GM11168 (cell line): ENCODE data around the gene TROAP.
"Not testable (repeated sequence)": the region's sequence is repeated elsewhere in the genome, so short reads cannot be mapped to it uniquely, and the experiment has no call there.

Source experiments
- in situ Hi-C: fragments of 300-500 bp; cut with MboI; formaldehyde crosslinking; loops from one replicate; pipeline ENCODE4 v1.12.0; 2022; ENCODE audit warnings: low sequenced_read_pairs; ENCODE audit not compliant: unreplicated experiment

The TROAP gene, protein sequence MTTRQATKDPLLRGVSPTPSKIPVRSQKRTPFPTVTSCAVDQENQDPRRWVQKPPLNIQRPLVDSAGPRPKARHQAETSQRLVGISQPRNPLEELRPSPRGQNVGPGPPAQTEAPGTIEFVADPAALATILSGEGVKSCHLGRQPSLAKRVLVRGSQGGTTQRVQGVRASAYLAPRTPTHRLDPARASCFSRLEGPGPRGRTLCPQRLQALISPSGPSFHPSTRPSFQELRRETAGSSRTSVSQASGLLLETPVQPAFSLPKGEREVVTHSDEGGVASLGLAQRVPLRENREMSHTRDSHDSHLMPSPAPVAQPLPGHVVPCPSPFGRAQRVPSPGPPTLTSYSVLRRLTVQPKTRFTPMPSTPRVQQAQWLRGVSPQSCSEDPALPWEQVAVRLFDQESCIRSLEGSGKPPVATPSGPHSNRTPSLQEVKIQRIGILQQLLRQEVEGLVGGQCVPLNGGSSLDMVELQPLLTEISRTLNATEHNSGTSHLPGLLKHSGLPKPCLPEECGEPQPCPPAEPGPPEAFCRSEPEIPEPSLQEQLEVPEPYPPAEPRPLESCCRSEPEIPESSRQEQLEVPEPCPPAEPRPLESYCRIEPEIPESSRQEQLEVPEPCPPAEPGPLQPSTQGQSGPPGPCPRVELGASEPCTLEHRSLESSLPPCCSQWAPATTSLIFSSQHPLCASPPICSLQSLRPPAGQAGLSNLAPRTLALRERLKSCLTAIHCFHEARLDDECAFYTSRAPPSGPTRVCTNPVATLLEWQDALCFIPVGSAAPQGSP

DNA sequence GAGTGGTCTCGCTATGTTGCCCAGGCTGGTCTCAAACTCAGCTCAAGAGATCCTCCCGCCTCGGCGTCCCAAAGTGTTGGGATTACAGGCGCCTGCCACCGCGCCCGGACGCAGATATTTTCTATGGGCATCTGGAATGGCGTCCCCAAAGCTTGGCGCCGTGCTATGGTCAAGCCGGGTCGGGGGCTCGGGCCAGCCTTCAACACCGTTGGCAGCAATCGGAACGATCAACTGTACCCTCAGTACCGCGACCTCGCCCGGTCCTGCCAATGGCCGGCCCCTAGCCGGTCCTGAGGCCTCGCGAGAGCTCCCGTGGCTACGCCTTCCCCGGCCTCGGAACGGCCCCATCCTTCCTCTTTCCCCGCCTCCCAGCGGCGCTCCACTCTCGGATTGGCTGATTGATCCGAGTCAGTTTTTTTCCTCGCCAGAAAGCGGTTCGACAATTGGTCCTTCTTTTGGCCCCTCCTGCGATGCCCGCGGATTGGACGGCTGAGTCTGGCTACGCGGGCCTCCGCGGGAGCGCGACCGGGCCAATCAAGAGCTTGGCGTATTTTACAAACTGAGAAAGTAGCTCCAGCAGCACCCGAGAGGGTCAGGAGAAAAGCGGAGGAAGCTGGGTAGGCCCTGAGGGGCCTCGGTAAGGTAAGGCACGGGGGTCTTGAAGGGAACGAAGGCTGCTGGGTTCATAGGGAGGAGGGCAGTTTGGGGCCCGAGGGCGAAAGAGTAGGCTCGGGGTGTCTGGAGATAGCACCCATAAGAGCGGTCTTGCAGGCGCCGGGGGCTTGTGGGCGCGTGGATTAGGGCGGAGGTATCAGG, at the start of gene TROAP:
TSS of gene TROAP (plus strand) at position 548 of the 816 bp plus-strand sequence. CDS start 354 bp downstream, outside the sequence.
- in situ Hi-C loops: no loop called here

DNA sequence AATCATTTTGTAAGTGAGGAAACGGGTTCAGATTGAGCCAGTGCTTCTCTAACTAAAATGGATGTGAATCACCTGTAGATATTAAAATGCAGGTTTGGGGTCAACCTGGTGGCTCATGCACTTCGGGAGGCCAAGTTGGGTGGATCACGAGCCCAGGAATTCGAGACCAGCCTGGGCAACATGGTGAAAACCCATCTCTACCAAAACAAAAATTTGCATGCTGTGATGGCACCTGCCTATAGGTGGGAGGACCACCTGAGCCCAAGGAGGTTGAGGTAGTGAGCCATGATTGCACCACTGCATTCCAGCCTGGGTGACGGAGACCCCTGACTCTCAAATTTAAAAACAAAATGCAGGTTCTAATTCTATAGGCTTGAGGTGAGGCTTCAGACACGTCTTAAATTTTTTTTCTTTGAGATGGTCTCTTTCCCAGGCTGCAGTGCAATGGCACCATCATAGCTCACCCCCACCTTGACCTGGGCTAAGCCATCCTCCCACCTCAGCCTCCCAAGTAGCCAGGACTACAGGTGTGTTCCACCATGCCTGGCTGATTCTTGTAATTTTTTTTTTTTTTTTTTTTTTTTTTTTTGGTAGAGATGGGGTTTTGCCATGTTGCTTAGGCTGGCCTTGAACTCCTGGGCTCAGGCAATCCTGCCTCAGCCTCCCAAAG, 49.2 kb upstream of the TROAP start:
- in situ Hi-C loops: no loop called here

DNA sequence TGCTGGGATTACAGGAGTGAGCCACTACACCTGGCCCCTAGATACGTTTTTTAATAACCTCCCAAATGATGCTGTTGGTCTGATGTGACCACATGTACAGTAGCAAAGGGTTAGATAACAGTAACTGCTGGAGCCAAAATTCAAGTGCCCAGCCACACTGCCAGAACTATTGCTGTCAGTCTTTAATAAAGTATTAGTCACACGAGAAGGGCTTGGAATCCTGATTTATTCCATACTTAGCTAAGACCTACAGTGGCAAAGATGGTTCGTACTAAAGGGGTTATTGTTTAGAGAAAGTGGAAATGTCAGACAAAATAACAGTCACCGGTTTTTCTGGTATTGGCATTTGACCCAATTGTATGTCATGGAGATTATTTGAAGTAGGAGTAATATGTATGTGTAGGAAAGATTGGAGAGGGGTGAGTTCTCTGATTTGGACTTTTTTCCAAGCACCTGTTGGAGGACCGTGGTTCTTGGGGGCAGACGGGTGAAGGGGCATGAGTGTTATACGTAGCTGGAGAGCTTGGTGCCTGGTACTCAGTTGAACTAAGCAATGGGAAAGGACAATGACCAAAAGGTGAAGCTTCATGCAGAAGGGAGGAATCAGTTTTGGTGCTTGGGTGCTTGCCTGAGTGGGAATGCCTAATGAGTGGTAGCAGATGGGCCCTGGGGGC, 48.5 kb upstream of the TROAP start:
- in situ Hi-C loops: no loop called here

DNA sequence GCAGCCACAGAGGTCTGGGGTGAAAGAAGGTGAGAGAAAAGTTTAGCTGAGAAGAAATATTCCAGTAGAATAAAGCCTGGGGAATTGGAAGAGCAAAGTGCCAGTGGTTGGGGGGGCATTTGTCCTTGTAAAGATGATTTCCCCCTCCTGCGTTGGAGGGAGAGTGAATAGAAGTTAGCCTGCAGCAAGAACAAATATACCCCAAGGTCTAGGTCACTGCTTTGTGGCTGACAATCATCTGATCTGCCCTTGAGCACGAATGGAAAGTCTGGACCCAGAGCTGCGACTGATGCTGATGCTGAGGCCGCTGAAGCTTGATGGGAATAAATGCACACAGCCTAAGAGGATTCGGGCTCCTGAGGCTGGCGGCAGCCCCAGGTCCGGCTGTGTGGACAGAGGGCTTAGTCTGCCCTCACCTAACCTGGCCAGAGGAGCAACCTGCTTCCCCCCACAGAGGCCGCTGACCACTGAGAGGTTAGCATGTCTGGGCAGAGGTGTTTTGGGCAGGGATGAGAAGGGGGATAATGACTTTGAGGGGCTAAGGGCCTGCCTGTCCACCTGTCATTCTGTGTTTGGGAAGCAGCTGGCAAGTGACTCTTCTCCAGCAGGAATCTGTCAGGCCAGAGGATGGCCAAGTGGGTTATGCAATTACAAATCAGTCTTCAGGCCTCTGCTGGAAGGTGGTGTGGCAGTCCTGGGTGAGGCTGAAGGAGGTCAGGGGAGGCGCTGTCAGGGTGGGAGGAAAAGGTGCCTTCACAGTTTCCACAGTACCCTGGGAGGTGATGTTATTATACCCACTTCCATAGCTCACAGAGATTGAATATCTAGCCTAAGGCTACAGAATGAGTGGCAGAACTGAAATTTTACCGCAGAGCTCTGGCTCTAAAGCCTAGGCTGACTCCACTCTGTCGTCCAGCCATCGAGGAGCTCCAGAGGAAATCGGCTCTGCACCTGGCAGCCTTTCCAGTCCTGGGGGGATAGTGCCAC, 46.5 kb upstream of the TROAP start:
- in situ Hi-C loops: no loop called here

DNA sequence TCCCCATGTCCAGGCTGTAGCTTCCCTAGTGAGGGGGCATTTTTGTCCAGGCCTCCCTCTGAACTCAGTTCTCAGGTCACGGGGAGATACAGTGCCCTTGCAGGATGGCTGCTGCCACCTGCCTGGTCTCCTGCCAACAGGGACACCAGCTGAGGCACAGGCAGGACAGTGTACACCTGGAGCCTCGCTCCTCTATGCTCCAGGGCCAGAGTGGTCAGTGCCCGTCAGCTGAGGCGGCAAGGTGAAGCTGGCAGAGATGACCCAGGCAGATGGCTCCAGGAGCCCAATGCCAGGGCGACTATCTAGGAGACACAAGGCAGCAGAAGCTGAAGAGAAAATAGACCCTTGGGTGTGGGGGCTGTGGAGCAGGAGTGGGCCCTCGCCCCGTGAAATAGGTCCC, 45.6 kb upstream of the TROAP start:
- in situ Hi-C loops: no loop called here

DNA sequence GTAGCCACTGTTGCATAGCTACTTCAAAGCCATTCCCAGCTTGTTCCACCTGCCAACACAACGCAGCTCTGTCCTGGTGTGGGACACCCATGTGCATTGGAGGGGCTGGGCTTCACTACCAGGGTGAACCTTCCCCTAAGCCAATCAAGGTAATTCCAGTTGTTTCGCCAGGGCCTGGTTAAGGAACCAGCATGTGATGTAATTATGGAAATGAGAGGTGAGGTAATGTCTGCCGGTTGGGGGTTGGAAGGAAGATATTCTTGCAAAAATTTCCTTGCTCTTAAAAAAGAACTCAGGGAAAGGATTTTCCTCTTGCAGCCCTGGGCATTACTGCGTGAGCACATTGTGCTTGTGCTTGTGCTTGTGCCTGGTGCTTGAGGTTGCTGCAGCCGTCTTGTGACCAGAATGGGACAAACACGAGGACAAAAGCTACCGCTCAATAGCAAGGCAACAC, 43.3 kb upstream of the TROAP start:
- in situ Hi-C loops: no loop called here

DNA sequence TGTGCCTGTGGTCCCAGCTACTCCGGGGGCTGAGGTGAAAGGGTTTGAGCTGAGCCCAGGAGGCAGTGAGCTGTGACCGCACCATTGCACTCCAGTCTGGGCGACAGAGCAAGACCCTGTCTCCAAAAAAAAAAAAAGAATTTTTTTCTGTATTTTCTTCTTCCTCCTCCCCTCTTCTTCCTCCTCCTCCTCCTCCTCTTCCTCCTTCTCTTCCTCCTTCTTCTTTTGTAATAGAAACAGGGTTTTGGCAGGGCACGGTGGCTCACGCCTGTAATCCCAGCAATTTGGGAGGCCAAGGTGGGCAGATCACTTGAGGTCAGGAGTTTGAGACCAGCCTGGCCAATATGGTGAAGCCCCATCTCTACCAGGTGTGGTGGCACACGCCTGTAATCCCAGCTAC, 42.5 kb upstream of the TROAP start:
- in situ Hi-C loops: not testable (repeated sequence)

DNA sequence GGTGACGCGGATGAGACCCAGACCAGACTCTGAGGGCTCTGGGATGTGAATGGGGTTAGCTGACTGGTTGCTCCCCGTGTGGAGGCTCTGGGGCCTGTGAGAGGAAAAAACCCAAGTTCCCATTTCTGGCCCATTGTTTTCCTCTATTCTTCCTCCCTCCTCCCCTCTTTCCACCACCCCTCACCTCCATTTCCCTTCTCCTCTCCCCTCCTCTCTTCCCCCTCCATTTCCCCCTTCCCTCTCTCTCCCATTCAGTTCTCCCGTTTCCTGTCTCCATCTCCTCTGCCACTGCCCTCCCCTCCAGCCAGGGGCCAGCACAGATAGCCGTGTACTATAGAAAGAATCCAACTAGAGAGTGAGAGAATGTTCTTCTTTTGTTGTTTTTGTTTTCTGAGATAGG, 40.8 kb upstream of the TROAP start:
- in situ Hi-C loops: no loop called here

DNA sequence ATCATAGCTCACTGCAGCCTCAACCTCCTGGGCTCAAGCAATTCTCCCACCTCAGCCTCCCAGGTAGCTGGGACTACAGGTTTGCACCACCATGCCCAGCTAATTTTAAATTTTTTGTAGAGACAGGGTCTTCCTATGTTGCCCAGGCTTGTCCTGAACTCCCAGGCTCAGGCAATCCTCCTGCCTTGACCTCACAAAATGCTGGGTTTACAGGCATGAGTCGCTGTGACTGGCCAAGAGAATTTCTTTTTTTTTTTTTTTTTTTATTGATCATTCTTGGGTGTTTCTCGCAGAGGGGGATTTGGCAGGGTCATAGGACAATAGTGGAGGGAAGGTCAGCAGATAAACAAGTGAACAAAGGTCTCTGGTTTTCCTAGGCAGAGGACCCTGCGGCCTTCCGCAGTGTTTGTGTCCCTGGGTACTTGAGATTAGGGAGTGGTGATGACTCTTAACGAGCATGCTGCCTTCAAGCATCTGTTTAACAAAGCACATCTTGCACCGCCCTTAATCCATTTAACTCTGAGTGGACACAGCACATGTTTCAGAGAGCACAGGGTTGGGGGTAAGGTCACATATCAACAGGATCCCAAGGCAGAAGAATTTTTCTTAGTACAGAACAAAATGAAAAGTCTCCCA, 40.2 kb upstream of the TROAP start:
- in situ Hi-C loops: not testable (repeated sequence)

DNA sequence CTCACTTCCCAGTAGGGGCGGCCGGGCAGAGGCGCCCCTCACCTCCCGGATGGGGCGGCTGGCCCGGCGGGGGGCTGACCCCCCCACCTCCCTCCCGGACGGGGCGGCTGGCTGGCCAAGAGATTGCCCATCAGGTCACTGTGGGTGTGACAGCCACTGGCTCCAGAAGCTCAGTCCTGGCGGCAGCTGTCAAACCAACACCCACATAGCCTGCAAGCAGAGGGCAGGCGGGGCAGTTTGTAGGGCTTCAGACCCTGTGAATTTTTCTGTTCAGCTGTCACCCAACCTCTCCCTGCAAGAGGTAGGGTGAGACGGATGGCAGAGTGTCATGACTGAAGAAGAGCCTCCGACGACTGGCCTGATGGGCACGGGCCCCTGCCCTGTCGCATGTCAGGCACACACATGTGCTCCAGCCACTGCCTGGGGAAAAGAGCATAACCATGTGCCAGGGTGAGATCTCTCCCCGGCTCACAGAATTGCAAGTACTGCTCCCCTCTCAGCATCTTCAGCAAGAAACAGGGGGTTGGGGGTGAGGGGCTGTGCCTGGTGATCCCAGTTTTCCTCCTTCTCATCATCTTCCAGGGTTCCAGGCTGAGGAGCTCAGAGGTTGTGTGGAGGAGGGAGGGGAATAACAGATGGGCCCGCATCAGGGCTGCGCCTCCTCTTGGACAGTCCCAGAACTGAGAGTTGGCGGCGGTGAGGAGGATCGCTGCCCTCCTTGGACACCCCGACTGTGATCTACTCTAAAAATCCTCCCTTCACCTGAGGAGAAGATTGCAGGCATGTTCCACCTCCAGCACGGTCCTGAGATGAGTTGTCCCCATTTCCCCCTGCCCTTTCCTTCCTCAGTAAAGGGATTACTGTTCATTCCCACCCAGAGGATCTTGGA, 39.3 kb upstream of the TROAP start:
- in situ Hi-C loops: no loop called here

DNA sequence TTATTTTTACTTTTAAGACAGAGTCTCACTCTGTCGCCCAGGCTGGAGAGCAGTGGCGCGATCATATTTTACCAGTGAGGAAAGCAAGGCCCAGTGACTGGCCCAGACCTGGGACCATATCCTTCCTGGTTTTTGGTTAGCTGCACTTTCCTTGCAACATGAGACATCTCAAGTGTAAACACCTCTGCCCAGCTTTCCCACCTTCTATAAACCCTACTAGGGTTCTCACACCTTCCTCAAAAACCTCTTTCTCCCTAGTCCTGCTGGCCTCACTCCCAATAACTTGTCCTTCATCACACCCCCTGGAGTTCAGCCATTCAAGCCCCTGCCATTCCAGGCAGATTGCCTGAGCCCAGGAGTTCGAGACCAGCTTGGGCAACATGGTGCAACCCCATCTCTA, 38.4 kb upstream of the TROAP start:
- in situ Hi-C loops: no loop called here

DNA sequence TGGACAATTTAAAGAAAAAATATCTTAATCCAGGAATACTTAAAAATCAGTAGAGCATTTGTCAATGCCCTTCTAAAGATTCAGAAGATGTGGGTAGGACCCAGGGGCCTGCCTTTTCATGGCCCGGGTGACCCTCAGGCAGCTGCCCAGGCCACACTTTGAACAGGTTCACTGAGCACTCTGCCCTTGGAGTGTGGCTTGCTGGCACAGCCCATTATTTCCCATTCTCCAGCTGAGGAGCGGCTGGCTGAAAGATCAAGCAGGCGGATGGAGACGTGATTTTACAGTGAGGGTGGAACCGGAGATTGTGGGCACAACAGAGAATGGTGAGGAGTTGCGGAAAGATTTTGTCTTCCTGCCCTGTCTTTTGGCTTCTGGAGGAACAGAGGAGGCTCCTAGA, 35.2 kb upstream of the TROAP start:
- in situ Hi-C loops: no loop called here

DNA sequence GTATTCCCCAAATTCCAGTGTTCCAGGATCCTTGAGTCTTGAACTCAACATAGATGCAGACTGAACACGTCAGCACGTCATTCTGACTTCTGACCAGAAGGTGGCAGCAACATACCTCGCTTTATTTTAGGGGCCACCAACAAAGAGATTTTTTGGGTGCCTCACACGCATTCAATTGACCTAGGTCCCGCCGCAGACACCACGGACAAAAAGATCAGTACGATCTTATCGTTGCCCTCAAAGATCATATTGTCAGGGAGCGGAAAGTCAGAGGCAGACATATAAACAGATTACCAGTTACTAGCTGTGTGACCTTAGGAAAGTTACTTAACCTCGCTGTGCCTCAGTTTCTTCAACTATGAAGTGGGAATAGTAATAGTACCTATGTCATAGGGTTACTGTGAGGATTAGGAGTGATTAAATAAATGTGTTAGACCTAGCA, 34.6 kb upstream of the TROAP start:
- in situ Hi-C loops: no loop called here

DNA sequence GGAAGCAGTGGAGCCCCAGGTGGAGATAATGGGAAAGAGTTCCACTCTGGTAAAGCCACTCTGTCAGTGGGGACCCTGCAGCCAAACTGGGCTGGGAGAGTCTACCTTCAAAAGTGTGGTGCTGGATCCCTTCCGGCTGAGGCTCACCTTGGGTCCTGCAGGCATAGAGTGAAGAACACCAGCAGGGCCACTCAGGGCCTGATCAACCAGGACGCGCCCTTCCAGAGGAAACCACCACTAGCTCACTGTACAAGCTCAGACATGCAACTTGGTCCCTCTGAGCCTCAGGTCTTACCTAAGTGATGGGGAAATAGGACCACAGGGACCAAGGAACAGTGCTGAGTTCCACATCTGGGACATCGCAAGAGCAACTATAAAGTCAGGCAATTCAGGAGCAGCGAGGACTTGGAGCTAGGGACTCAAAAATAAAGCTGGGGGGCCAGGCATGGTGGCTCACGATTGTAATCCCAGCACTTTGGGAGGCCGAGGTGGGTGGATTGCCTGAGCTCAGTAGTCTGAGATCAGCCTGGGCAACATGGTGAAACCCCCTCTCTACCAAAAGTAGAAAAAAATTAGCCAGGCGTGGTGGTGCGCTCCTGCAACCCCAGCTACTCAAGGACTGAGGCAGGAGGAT, 34.0 kb upstream of the TROAP start:
- in situ Hi-C loops: no loop called here

DNA sequence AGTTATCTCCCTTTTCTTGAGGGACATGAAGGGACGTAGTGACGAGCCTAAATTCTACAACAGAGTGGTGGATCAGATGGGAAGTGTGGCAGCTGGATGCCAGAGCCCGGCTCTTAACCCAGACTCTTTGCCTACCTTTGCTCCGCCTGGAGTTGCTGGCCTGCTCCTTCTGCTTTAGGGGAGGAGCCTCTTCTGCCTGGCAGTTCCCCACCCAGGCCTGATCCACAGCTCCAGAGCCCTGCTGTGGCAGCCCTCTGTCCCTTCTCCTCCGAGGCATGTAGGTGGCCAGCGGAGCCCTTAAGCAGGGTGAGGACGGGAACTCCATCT, 30.4 kb upstream of the TROAP start:
- in situ Hi-C loops: loop anchor here (5.0 kb wide), 1 partner anchor 45 kb away; the partner anchor contains the start of gene C1QL4
